Osteocyte (in vitro differentiated cells): ENCODE data around the gene PLET1. TPM values are rescaled to one million over a fixed set of nuclear protein-coding genes. Genes with fewer than 3 reads are reported as not detected.

Source experiments
- DNase-seq: peaks from one replicate; pipeline ENCODE4 v3.0.0; 2021; ENCODE audit warnings: mixed read lengths; ENCODE audit not compliant: unreplicated experiment; ENCODE audit errors: extremely low spot score
- H3K27ac Mint-ChIP-seq: one replicate; pipeline ENCODE4 v1.8.0; 2021; ENCODE audit warnings: mild to moderate bottlenecking, mixed read lengths; ENCODE audit not compliant: unreplicated experiment
- H3K27me3 Mint-ChIP-seq: one replicate; pipeline ENCODE4 v1.8.0; 2021; ENCODE audit warnings: mixed read lengths; ENCODE audit not compliant: unreplicated experiment
- H3K36me3 Mint-ChIP-seq: one replicate; pipeline ENCODE4 v1.8.0; 2021; ENCODE audit warnings: mixed read lengths; ENCODE audit not compliant: unreplicated experiment
- H3K4me1 Mint-ChIP-seq: one replicate; pipeline ENCODE4 v1.8.0; 2021; ENCODE audit warnings: mixed read lengths; ENCODE audit not compliant: unreplicated experiment
- H3K4me3 Mint-ChIP-seq: one replicate; pipeline ENCODE4 v1.8.0; 2021; ENCODE audit warnings: mild to moderate bottlenecking, moderate library complexity, mixed read lengths; ENCODE audit not compliant: unreplicated experiment
- H3K9me3 Mint-ChIP-seq: one replicate; pipeline ENCODE4 v1.8.0; 2021; ENCODE audit warnings: mixed read lengths; ENCODE audit not compliant: unreplicated experiment
- long read RNA-seq: library from polyadenylated mRNA; unstranded; transcript quantifications from one replicate; pipeline ENCODE4 v2.0.0, GENCODE V29; 2021
- total RNA-seq: library from RNA; stranded (reverse); gene quantifications from 2 replicates; pipeline ENCODE4 v1.2.1, GENCODE V29; 2021
- TF ChIP-seq, protein P1 (sequence below): fragments of 200-600 bp; sonication (generic); IDR thresholded peaks from 2 replicates; pipeline ENCODE4 v1.5.0; 2021; ENCODE audit warnings: antibody characterized with exemption, mild to moderate bottlenecking, moderate library complexity

Gene PLET1, protein sequence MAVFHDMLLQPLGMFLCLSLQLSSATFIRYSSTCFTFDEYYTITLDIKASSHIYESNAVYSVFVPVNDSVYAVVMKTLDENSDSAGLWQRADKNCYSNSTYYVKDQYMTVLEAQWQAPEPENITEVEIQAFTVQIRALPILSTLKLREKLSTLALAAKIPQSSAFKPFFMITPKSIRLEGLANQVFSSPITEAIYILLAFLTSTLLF
- total RNA-seq, result not detected in 2 replicates
- long read RNA-seq, result 0 reads

DNA sequence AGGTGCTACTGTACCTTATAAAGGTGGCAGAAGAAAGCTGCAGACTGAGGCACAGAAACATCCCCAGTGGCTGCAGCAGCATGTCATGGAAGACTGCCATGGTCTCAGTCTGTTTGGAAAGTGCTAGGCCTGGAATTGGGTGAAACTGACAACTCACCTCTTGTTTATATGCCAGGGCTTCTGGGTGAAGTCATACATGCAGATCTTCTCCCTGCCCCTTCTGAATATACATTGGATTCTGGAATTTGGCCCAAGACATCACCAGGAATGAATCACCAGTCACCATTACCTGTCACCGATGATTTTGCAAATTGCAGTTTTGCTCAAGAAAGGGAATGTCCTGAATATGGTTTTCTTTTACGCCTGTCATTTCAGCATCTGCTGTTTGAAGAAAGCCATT, at the start of gene PLET1:
PLET1 (minus strand) TSS at position 371 of the 400 bp plus-strand sequence; CDS start at position 100, 271 bp downstream.
- peaks cover under 1% of the 10 kb centered on the region for H3K4me1 Mint-ChIP-seq

DNA sequence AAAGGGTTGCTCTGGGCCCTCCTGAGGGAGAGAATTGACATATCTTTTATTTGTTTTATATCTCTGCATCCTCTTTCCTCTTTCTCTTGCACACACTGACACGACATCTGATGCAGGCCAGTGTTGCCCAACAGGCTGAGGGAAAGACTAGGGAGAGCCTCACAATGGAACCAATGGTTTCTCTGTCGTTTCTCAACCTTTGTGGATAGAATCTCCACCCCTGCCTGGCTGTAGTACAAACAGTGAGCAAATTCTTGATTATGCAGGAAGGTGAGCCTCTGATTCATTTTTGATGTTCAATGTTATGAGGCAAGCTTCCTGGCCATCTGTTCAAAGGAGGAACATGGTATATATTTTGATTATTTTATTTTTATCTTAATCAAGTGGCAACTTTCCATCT, 49.8 kb upstream of the PLET1 start:
- TF ChIP-seq, protein P1, sequence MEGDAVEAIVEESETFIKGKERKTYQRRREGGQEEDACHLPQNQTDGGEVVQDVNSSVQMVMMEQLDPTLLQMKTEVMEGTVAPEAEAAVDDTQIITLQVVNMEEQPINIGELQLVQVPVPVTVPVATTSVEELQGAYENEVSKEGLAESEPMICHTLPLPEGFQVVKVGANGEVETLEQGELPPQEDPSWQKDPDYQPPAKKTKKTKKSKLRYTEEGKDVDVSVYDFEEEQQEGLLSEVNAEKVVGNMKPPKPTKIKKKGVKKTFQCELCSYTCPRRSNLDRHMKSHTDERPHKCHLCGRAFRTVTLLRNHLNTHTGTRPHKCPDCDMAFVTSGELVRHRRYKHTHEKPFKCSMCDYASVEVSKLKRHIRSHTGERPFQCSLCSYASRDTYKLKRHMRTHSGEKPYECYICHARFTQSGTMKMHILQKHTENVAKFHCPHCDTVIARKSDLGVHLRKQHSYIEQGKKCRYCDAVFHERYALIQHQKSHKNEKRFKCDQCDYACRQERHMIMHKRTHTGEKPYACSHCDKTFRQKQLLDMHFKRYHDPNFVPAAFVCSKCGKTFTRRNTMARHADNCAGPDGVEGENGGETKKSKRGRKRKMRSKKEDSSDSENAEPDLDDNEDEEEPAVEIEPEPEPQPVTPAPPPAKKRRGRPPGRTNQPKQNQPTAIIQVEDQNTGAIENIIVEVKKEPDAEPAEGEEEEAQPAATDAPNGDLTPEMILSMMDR, result no peak
- Mint-ChIP-seq H3K4me1 (peaks cover 2% of the 10 kb centered on the region), H3K36me3 (peaks cover 9% of the 10 kb centered on the region), H3K9me3 (peaks cover 11% of the 10 kb centered on the region), H3K4me3 (no peak overlapping the region), H3K27ac (no peak overlapping the region), H3K27me3 (no peaks in the 10 kb centered on the region)
- DNase-seq, result no peak

More for the DNA sequence above, at the start of gene PLET1:
- TF ChIP-seq, protein P1, result no peak
- no peaks in the 10 kb centered on the region for H3K9me3 Mint-ChIP-seq
- H3K4me3 Mint-ChIP-seq, result no peak within 1 kb of the TSS
- no peaks in the 10 kb centered on the region for H3K36me3 Mint-ChIP-seq
- H3K27ac Mint-ChIP-seq, result no peak within 1 kb of the TSS
- no peaks in the 10 kb centered on the region for H3K27me3 Mint-ChIP-seq
- DNase-seq, result no peak

DNA sequence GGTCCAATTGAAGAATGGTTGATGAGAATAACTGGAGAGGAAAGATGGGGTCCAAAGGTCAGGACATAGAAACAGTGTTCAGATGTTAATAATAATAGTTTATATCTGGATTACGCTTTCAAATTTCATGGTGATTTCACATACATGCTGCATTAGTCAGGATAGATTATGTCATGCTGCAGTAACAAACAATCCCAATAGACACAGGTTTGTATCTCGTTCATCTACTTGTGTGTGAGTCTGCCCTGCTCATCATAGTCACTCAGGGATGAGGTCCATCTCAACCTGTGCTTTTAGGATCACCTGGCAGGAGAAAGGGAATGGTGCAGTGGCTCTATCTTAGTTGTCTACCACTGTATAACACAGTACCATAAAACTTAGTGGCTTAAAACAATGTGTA, 48.0 kb upstream of the PLET1 start:
- DNase-seq, result no peak
- TF ChIP-seq, protein P1, result no peak
- H3K9me3 Mint-ChIP-seq, result peaks cover 11% of the 10 kb centered on the region
- H3K4me1 Mint-ChIP-seq, result no peaks in the 10 kb centered on the region
- H3K36me3 Mint-ChIP-seq, result peaks cover 9% of the 10 kb centered on the region
- no peak overlapping the region for H3K27ac Mint-ChIP-seq
- H3K4me3 Mint-ChIP-seq, result no peak overlapping the region
- H3K27me3 Mint-ChIP-seq, result no peaks in the 10 kb centered on the region

DNA sequence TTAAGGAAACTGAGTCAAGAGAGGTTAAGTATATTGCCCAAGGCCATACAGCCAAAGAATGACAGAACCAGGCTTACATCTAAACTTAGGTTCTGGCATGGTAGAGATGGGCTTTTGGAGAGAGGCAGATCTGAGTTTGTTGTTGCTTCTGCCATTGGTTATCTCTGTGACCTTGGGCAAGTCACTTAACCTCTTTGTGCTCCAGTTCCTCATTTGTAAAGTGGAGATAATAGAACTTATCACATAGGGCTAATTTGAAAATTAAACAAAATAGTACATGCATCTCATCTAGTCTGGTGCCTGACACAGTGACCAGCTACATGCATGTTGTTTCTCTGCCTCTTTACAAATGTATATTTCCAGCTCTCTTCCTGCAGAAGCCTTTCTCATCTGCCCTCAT, 47.0 kb upstream of the PLET1 start:
- TF ChIP-seq, protein P1, result no peak
- Mint-ChIP-seq H3K9me3 (peaks cover 11% of the 10 kb centered on the region), H3K27ac (no peak overlapping the region), H3K4me1 (peaks cover 7% of the 10 kb centered on the region), H3K36me3 (peaks cover 6% of the 10 kb centered on the region), H3K27me3 (no peaks in the 10 kb centered on the region), H3K4me3 (no peak overlapping the region)
- no peak for DNase-seq

DNA sequence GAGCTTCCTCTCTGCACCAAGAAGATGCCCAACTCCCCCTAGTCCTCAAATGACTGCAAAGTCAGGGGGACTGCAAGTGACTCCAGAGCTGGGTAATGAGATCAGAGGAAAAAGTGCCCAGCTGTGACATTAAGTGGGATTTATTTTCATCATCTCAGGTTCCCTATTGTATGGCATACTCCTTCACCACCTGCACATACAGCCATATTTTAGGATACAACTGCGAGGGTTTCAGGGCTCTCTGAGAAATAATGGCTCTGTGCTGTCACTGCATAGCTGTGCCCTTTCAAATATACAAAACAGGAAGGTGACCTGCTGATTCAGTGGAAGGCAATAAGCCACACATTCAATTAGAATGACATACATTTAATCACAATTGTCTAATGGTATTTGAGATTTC, 45.6 kb upstream of the PLET1 start:
- Mint-ChIP-seq H3K4me3 (no peak overlapping the region), H3K4me1 (peaks cover 15% of the 10 kb centered on the region), H3K9me3 (peaks cover 11% of the 10 kb centered on the region), H3K27me3 (no peaks in the 10 kb centered on the region), H3K36me3 (peaks cover 4% of the 10 kb centered on the region), H3K27ac (no peak overlapping the region)
- TF ChIP-seq, protein P1, result no peak
- DNase-seq, result no peak
